ENCODE measurements around the gene PLEKHH2.

DNA sequence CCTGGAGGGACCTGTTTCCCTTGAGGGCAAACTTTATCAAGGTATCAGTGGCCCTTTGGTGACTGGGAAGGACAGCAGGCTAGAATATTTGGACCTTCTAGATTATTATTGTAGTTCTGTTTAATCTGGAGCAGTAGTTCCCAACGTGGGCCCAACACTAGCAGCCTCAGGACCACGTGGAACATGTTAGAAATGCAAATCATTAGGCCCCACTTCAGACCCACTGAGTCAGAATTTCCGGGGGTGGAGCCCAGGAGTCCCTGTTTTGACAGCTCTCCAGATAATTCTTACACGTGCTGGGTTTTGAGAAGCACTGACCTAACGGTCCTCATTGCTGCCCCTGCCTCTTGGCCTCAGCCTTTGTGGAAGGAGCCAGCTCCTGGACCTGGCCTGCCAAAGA is 111.3 kb downstream of the PLEKHH2 start:
- no peak for TF ChIP-seq ZFP30 (CRISPR knock-in tag; IDR thresholded peaks at IDR 0.05)
- TF ChIP-seq POU6F1 (CRISPR knock-in tag; IDR thresholded peaks at IDR 0.05; ENCODE audit: borderline replicate concordance, low read depth), result no peak
- TF ChIP-seq ZC3H10 (CRISPR knock-in tag; IDR thresholded peaks at IDR 0.05), result no peak

Data from SK-N-SH treated with all-trans-retinoic acid at 6 μM for 48 hours (cell line).